Endothelial cell (in vitro differentiated cells): ENCODE results near the gene UNC5CL. TPM values are rescaled to one million over a fixed set of nuclear protein-coding genes. Genes with fewer than 3 reads are reported as not detected.

ENCODE experiments used
- DNase-seq: peaks from one replicate; pipeline ENCODE4 v3.0.0; 2021; ENCODE audit warnings: low spot score
- H3K27ac Mint-ChIP-seq: one replicate; pipeline ENCODE4 v1.8.0; 2021; ENCODE audit warnings: mixed read lengths, inconsistent platforms; ENCODE audit not compliant: unreplicated experiment
- H3K27me3 Mint-ChIP-seq: one replicate; pipeline ENCODE4 v1.8.0; 2021; ENCODE audit warnings: mild to moderate bottlenecking, moderate library complexity, mixed read lengths, inconsistent platforms; ENCODE audit not compliant: unreplicated experiment
- H3K36me3 Mint-ChIP-seq: one replicate; pipeline ENCODE4 v1.8.0; 2021; ENCODE audit warnings: mild to moderate bottlenecking, low read depth, mixed read lengths, inconsistent platforms; ENCODE audit not compliant: unreplicated experiment
- H3K4me1 Mint-ChIP-seq: one replicate; pipeline ENCODE4 v1.8.0; 2021; ENCODE audit warnings: mild to moderate bottlenecking, mixed read lengths, inconsistent platforms; ENCODE audit not compliant: unreplicated experiment
- H3K4me3 Mint-ChIP-seq: one replicate; pipeline ENCODE4 v1.8.0; 2021; ENCODE audit warnings: mild to moderate bottlenecking, mixed read lengths, inconsistent platforms; ENCODE audit not compliant: unreplicated experiment
- H3K9me3 Mint-ChIP-seq: one replicate; pipeline ENCODE4 v1.8.0; 2021; ENCODE audit warnings: mixed read lengths, inconsistent platforms; ENCODE audit not compliant: unreplicated experiment
- total RNA-seq: library from RNA; stranded (reverse); fragmentation: NEBNext Ultra II Directional; extraction: Animal tissue kit (Norgen Biotek cat#: 25700); gene quantifications from one replicate; pipeline ENCODE4 v1.2.1, GENCODE V29; 2021; ENCODE audit not compliant: unreplicated experiment
- TF ChIP-seq, protein P1 (sequence below): fragments of 200-600 bp; sonication (generic); IDR thresholded peaks from one replicate; pipeline ENCODE4 v1.5.0; 2021; ENCODE audit warnings: antibody characterized with exemption; ENCODE audit not compliant: unreplicated experiment

UNC5CL gene
- total RNA-seq, 1 donor from 2014 or later, result 0.59 TPM

- Mint-ChIP-seq H3K36me3 (no peaks in the 10 kb centered on the region), H3K9me3 (no peaks in the 10 kb centered on the region), H3K4me3 (no peak overlapping the region), H3K27me3 (peaks cover 2% of the 10 kb centered on the region), H3K27ac (no peak overlapping the region), H3K4me1 (no peaks in the 10 kb centered on the region)
- DNase-seq, result no peak
- TF ChIP-seq, protein P1, sequence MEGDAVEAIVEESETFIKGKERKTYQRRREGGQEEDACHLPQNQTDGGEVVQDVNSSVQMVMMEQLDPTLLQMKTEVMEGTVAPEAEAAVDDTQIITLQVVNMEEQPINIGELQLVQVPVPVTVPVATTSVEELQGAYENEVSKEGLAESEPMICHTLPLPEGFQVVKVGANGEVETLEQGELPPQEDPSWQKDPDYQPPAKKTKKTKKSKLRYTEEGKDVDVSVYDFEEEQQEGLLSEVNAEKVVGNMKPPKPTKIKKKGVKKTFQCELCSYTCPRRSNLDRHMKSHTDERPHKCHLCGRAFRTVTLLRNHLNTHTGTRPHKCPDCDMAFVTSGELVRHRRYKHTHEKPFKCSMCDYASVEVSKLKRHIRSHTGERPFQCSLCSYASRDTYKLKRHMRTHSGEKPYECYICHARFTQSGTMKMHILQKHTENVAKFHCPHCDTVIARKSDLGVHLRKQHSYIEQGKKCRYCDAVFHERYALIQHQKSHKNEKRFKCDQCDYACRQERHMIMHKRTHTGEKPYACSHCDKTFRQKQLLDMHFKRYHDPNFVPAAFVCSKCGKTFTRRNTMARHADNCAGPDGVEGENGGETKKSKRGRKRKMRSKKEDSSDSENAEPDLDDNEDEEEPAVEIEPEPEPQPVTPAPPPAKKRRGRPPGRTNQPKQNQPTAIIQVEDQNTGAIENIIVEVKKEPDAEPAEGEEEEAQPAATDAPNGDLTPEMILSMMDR, result no peak
These were observed 51.9 kb downstream of the UNC5CL start for GRCh38 chr6:40986921-40987819.

DNA sequence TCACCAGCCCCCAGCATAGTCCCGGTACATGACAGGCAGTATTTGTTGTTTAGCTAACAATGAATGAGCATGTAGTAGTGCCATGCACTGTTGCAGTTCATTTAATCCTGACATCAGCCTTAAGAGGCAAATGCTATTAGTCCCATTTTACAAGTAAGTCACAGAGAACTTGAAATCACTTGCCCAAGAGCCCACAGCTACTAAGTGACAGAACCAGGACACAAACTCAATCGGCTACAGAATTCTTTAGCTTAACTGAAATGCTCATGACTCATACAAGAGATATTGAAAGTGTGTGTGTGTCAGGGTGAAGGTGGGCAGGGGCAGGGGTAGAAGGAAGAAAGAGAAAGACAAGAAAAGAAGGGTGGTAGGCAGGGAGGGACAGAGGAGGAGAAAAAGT lies 52.7 kb downstream of the UNC5CL start:
- no peak overlapping the region for H3K4me3 Mint-ChIP-seq
- no peak overlapping the region for H3K27ac Mint-ChIP-seq
- no peak for DNase-seq
- H3K27me3 Mint-ChIP-seq, result no peaks in the 10 kb centered on the region
- TF ChIP-seq, protein P1, result no peak
- H3K9me3 Mint-ChIP-seq, result no peaks in the 10 kb centered on the region
- H3K4me1 Mint-ChIP-seq, result no peaks in the 10 kb centered on the region
- no peaks in the 10 kb centered on the region for H3K36me3 Mint-ChIP-seq

- Mint-ChIP-seq H3K9me3 (no peaks in the 10 kb centered on the region), H3K4me1 (no peaks in the 10 kb centered on the region), H3K36me3 (no peaks in the 10 kb centered on the region), H3K27me3 (no peaks in the 10 kb centered on the region), H3K4me3 (no peak overlapping the region), H3K27ac (no peak overlapping the region)
- DNase-seq, result no peak
- TF ChIP-seq, protein P1, result no peak
These were observed 55.3 kb downstream of the UNC5CL start for GRCh38 chr6:40983752-40984151.

GRCh38 chr6:40982917-40983316 lies 56.1 kb downstream of the UNC5CL start:
- TF ChIP-seq, protein P1, result no peak
- H3K27ac Mint-ChIP-seq, result no peak overlapping the region
- H3K4me1 Mint-ChIP-seq, result no peaks in the 10 kb centered on the region
- DNase-seq, result no peak
- no peaks in the 10 kb centered on the region for H3K36me3 Mint-ChIP-seq
- H3K9me3 Mint-ChIP-seq, result no peaks in the 10 kb centered on the region
- no peak overlapping the region for H3K4me3 Mint-ChIP-seq
- H3K27me3 Mint-ChIP-seq, result no peaks in the 10 kb centered on the region

DNA sequence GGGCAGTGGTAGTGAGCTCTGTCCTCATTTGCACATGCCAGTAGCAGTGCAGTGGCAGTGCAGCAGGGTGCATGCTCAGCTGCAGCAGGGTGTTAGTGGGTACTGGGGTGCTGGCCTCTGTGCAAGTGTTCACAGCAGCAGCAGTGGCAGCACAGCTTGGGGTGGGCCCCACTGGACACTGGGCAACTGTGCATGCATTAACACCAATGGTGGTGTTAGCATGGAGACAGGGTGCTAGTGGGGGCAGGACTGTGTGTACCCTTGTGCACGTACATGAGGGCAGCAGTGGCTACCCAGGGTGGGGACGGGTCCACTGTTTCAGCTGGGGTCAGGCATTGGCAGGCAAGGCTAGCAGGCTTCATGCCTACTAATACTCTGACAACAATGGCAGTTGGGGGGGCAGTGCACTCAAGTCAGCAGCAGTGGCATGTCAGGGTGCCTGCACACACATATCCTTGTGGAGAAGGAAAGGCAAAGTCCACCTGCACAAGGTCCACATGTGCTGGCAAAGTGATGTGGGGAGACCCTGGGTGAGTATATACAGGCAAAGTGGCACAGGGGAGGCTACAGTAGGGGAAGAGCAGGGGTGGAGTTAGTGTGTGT lies 60.2 kb downstream of the UNC5CL start:
- no peak overlapping the region for H3K4me3 Mint-ChIP-seq
- H3K36me3 Mint-ChIP-seq, result no peaks in the 10 kb centered on the region
- H3K27me3 Mint-ChIP-seq, result no peaks in the 10 kb centered on the region
- no peak for DNase-seq
- H3K9me3 Mint-ChIP-seq, result no peaks in the 10 kb centered on the region
- no peaks in the 10 kb centered on the region for H3K4me1 Mint-ChIP-seq
- no peak overlapping the region for H3K27ac Mint-ChIP-seq
- TF ChIP-seq, protein P1, result no peak
